Natural killer cell (primary cell): ENCODE data around the gene FBLN1. TPM values are rescaled to one million over a fixed set of nuclear protein-coding genes. Genes with fewer than 3 reads are reported as not detected.

Experiments used
- ATAC-seq, 3 donors: fragments of 150-1000 bp in 2 of 3; fragments of 200-7000 bp in 1 of 3; cut with Tn5 transposase; 1 replicate in 1 of 3; 2 replicates in 2 of 3; pipeline ENCODE4 v1.10.0; 2021; ENCODE audit warnings: mild to moderate bottlenecking in 2 of 3, moderate library complexity in 2 of 3
- DNase-seq, 2 donors: peaks; one replicate each; pipeline versions ENCODE4 v3.0.0 to v3.0.0-alpha.2; 2013 to 2021; ENCODE audit warnings: mixed read lengths in 1 of 2
- H3K27ac ChIP-seq: one replicate; pipeline ENCODE4 v1.5.1; 2013; ENCODE audit warnings: mild to moderate bottlenecking, low read length
- H3K27me3 ChIP-seq: one replicate; pipeline ENCODE4 v1.6.1; 2013; ENCODE audit warnings: low read length; ENCODE audit not compliant: control insufficient read depth, insufficient read depth
- H3K36me3 ChIP-seq: one replicate; pipeline ENCODE4 v1.6.1; 2013; ENCODE audit warnings: low read length; ENCODE audit not compliant: control insufficient read depth, insufficient read depth
- H3K4me1 ChIP-seq: one replicate; pipeline ENCODE4 v1.6.1; 2013; ENCODE audit warnings: low read length; ENCODE audit not compliant: control insufficient read depth, insufficient read depth
- H3K4me3 ChIP-seq: one replicate; pipeline ENCODE4 v1.5.1; 2013; ENCODE audit warnings: low read length
- H3K9me3 ChIP-seq: one replicate; pipeline ENCODE4 v1.6.1; 2013; ENCODE audit warnings: low read length; ENCODE audit not compliant: control insufficient read depth, insufficient read depth
- H3K27ac Mint-ChIP-seq, 2 donors: one replicate each; pipeline ENCODE4 v1.8.0; 2022; ENCODE audit warnings: mild to moderate bottlenecking in 2 of 2, mixed read lengths in 2 of 2, moderate library complexity in 1 of 2
- H3K27me3 Mint-ChIP-seq, 2 donors: one replicate each; pipeline ENCODE4 v1.8.0; 2022; ENCODE audit warnings: low read depth in 2 of 2, mixed read lengths in 2 of 2
- H3K36me3 Mint-ChIP-seq: one replicate; pipeline ENCODE4 v1.8.0; 2022; ENCODE audit warnings: mixed read lengths
- H3K4me1 Mint-ChIP-seq, 2 donors: one replicate each; pipeline ENCODE4 v1.8.0; 2022; ENCODE audit warnings: mixed read lengths in 2 of 2
- H3K4me3 Mint-ChIP-seq: one replicate; pipeline ENCODE4 v1.8.0; 2022; ENCODE audit warnings: mild to moderate bottlenecking, moderate library complexity, mixed read lengths
- H3K9me3 Mint-ChIP-seq, 2 donors: one replicate each; pipeline ENCODE4 v1.8.0; 2022; ENCODE audit warnings: mixed read lengths in 2 of 2
- CTCF ChIP-seq: fragments of 200-600 bp; IDR thresholded peaks from one replicate; pipeline ENCODE4 v1.8.0; 2022; ENCODE audit warnings: antibody characterized with exemption
- WGBS: methylation state at CpG from one replicate; pipeline ENCODE4 v1.1.7; 2013; ENCODE audit warnings: missing lambda C conversion rate; ENCODE audit not compliant: insufficient coverage; 5-methylcytosine and 5-hydroxymethylcytosine counted together
- intact Hi-C: fragments of 100-400 bp; cut with micrococcal nuclease; formaldehyde crosslinking; loops from one replicate; pipeline ENCODE4 v1.14.2; 2022
- total RNA-seq, 4 donors: library from RNA; stranded (reverse); fragments of 120-200 nt in 1 of 4; gene quantifications; one replicate each; pipeline versions ENCODE4 v1.2.3 to v1.2.4, GENCODE V29; 2013 to 2022

Gene FBLN1
- total RNA-seq, 3 donors from 2014 or later (not counting 1 experiment from before 2014, with no cell fraction given): 0.58 TPM; not detected in 2

- Mint-ChIP-seq H3K27ac (no peak overlapping the region), H3K4me3 (no peak overlapping the region), H3K36me3 (no peaks in the 10 kb centered on the region), H3K9me3 (peaks cover 3% of the 10 kb centered on the region in 2 donors), H3K4me1 (no peaks in the 10 kb centered on the region), H3K27me3 (peaks cover 0 to 13% of the 10 kb centered on the region in 2 donors)
- ATAC-seq (no peak), DNase-seq (no peak)
- no peaks in the 10 kb centered on the region for H3K27me3 ChIP-seq
- no peaks in the 10 kb centered on the region for H3K4me1 ChIP-seq
- H3K27ac ChIP-seq: no peak overlapping the region
- H3K9me3 ChIP-seq: no peaks in the 10 kb centered on the region
- H3K36me3 ChIP-seq: no peaks in the 10 kb centered on the region
- intact Hi-C loops: no loop called here
- no peak for TF ChIP-seq CTCF
- 91% methylated on average over 3 of the region's 3 CpGs for WGBS
- H3K4me3 ChIP-seq: no peak overlapping the region
Observed at GRCh38 chr22:45465633-45466032, 37.0 kb upstream of the FBLN1 start.

GRCh38 chr22:45468872-45469271 is 33.8 kb upstream of the FBLN1 start:
- Mint-ChIP-seq H3K27ac (no peak overlapping the region), H3K4me3 (no peak overlapping the region), H3K36me3 (no peaks in the 10 kb centered on the region), H3K27me3 (peaks cover 0 to 13% of the 10 kb centered on the region in 2 donors), H3K4me1 (no peaks in the 10 kb centered on the region), H3K9me3 (peaks cover 3% of the 10 kb centered on the region in 2 donors)
- H3K4me3 ChIP-seq: no peak overlapping the region
- ATAC-seq (no peak), DNase-seq (no peak)
- H3K4me1 ChIP-seq: no peaks in the 10 kb centered on the region
- no peak overlapping the region for H3K27ac ChIP-seq
- 91% methylated on average over 7 of the region's 7 CpGs for WGBS
- no peak for TF ChIP-seq CTCF
- no peaks in the 10 kb centered on the region for H3K9me3 ChIP-seq
- no peaks in the 10 kb centered on the region for H3K36me3 ChIP-seq
- intact Hi-C loops: no loop called here
- H3K27me3 ChIP-seq: no peaks in the 10 kb centered on the region

- Mint-ChIP-seq H3K36me3 (no peaks in the 10 kb centered on the region), H3K9me3 (peaks cover 3% of the 10 kb centered on the region in 2 donors), H3K27ac (no peak overlapping the region), H3K27me3 (peaks cover 0 to 7% of the 10 kb centered on the region in 2 donors), H3K4me1 (no peaks in the 10 kb centered on the region), H3K4me3 (no peak overlapping the region)
- H3K4me1 ChIP-seq: no peaks in the 10 kb centered on the region
- ATAC-seq (no peak), DNase-seq (no peak)
- TF ChIP-seq CTCF: no peak
- no peaks in the 10 kb centered on the region for H3K9me3 ChIP-seq
- H3K27ac ChIP-seq: no peak overlapping the region
- H3K36me3 ChIP-seq: no peaks in the 10 kb centered on the region
- no peaks in the 10 kb centered on the region for H3K27me3 ChIP-seq
- no peak overlapping the region for H3K4me3 ChIP-seq
- WGBS: 86% methylated on average over 8 of the region's 8 CpGs
- intact Hi-C loops: no loop called here
Observed at GRCh38 chr22:45469281-45470073, 33.2 kb upstream of the FBLN1 start.

- Mint-ChIP-seq H3K4me3 (no peak overlapping the region), H3K9me3 (peaks cover 3% of the 10 kb centered on the region in 2 donors), H3K27ac (no peak overlapping the region), H3K36me3 (no peaks in the 10 kb centered on the region), H3K27me3 (peaks cover 0 to 5% of the 10 kb centered on the region in 2 donors), H3K4me1 (no peaks in the 10 kb centered on the region)
- ATAC-seq: no peak
- H3K4me1 ChIP-seq: no peaks in the 10 kb centered on the region
- intact Hi-C loops: no loop called here
- DNase-seq: no peak
- H3K4me3 ChIP-seq: no peak overlapping the region
- no peak overlapping the region for H3K27ac ChIP-seq
- H3K27me3 ChIP-seq: no peaks in the 10 kb centered on the region
- H3K36me3 ChIP-seq: no peaks in the 10 kb centered on the region
- H3K9me3 ChIP-seq: no peaks in the 10 kb centered on the region
- WGBS: 88% methylated on average over 11 of the region's 11 CpGs
- TF ChIP-seq CTCF: no peak
Observed at GRCh38 chr22:45470871-45471270, 31.8 kb upstream of the FBLN1 start.
